Astrocyte (in vitro differentiated cells and primary cell): Measurements from ENCODE around the gene JMJD8. TPM values are rescaled to one million over a fixed set of nuclear protein-coding genes. Genes with fewer than 3 reads are reported as not detected.

ENCODE experiments used
- DNase-seq: peaks from one replicate; pipeline ENCODE4 v3.0.0-alpha.2; 2010; ENCODE audit warnings: low read depth
- FAIRE-seq: peaks from 2 replicates; lab custom pipeline; 2011; peaks lifted over from hg19 to GRCh38; lab: Jason Lieb, UNC
- H2AFZ ChIP-seq: 2 replicates; pipeline ENCODE4 v1.6.0; 2012; ENCODE audit warnings: low read depth, low read length, inconsistent platforms
- H3K27ac ChIP-seq: 2 replicates; pipeline ENCODE4 v1.5.1; 2011; ENCODE audit warnings: low read depth, low read length, inconsistent platforms
- H3K27me3 ChIP-seq: 2 replicates; pipeline ENCODE4 v1.6.0; 2011; ENCODE audit warnings: low read length, inconsistent platforms; ENCODE audit not compliant: insufficient read depth
- H3K36me3 ChIP-seq: 2 replicates; pipeline ENCODE4 v1.5.1; 2011; ENCODE audit warnings: low read length, inconsistent platforms; ENCODE audit not compliant: insufficient read depth
- H3K4me1 ChIP-seq: 2 replicates; pipeline ENCODE4 v1.5.1; 2011; ENCODE audit warnings: low read length, inconsistent platforms; ENCODE audit not compliant: insufficient read depth
- H3K4me2 ChIP-seq: 2 replicates; pipeline ENCODE4 v1.6.0; 2012; ENCODE audit warnings: low read length, inconsistent platforms
- H3K4me3 ChIP-seq: 2 replicates; pipeline ENCODE4 v1.5.1; 2011; ENCODE audit warnings: low read depth, mild to moderate bottlenecking, low read length, inconsistent platforms; ENCODE audit not compliant: insufficient read depth
- H3K79me2 ChIP-seq: 2 replicates; pipeline ENCODE4 v1.6.0; 2012; ENCODE audit warnings: mild to moderate bottlenecking, low read length, inconsistent platforms; ENCODE audit not compliant: insufficient read depth
- H3K9ac ChIP-seq: 2 replicates; pipeline ENCODE4 v1.6.0; 2012; ENCODE audit warnings: mild to moderate bottlenecking, low read length, inconsistent platforms
- H3K9me3 ChIP-seq: 2 replicates; pipeline ENCODE4 v1.5.1; 2012; ENCODE audit warnings: low read depth, mild to moderate bottlenecking, low read length, inconsistent platforms; ENCODE audit not compliant: insufficient read depth
- H4K20me1 ChIP-seq: 2 replicates; pipeline ENCODE4 v1.6.0; 2012; ENCODE audit warnings: low read length, inconsistent platforms; ENCODE audit not compliant: insufficient read depth
- H3K27ac Mint-ChIP-seq: one replicate; pipeline ENCODE4 v1.8.0; 2021; ENCODE audit warnings: mild to moderate bottlenecking, mixed read lengths; ENCODE audit not compliant: unreplicated experiment
- H3K27me3 Mint-ChIP-seq: one replicate; pipeline ENCODE4 v1.8.0; 2021; ENCODE audit warnings: low read depth, mixed read lengths; ENCODE audit not compliant: unreplicated experiment
- H3K36me3 Mint-ChIP-seq: one replicate; pipeline ENCODE4 v1.8.0; 2021; ENCODE audit warnings: low read depth, mixed read lengths; ENCODE audit not compliant: unreplicated experiment
- H3K4me1 Mint-ChIP-seq: one replicate; pipeline ENCODE4 v1.8.0; 2021; ENCODE audit warnings: low read depth, mixed read lengths; ENCODE audit not compliant: unreplicated experiment
- H3K4me3 Mint-ChIP-seq: one replicate; pipeline ENCODE4 v1.8.0; 2021; ENCODE audit warnings: mild to moderate bottlenecking, moderate library complexity, mixed read lengths; ENCODE audit not compliant: unreplicated experiment
- H3K9me3 Mint-ChIP-seq: one replicate; pipeline ENCODE4 v1.8.0; 2021; ENCODE audit warnings: mild to moderate bottlenecking, mixed read lengths; ENCODE audit not compliant: unreplicated experiment
- EZH2 ChIP-seq: IDR thresholded peaks from 2 replicates; pipeline ENCODE4 v1.6.1; 2012; ENCODE audit warnings: mild to moderate bottlenecking, low read length, inconsistent platforms; ENCODE audit not compliant: insufficient read depth
- total RNA-seq: library from RNA; stranded (reverse); gene quantifications from 2 replicates; pipeline ENCODE4 v1.2.1, GENCODE V29; 2021
- TF ChIP-seq, protein P1 (sequence below): IDR thresholded peaks from 2 replicates; pipeline ENCODE4 v1.5.1; 2011; ENCODE audit warnings: low read depth, mild to moderate bottlenecking, inconsistent platforms, low read length, moderate library complexity; ENCODE audit not compliant: insufficient read depth

JMJD8 gene
- total RNA-seq, 1 donor from 2014 or later = 26.8 TPM

DNA sequence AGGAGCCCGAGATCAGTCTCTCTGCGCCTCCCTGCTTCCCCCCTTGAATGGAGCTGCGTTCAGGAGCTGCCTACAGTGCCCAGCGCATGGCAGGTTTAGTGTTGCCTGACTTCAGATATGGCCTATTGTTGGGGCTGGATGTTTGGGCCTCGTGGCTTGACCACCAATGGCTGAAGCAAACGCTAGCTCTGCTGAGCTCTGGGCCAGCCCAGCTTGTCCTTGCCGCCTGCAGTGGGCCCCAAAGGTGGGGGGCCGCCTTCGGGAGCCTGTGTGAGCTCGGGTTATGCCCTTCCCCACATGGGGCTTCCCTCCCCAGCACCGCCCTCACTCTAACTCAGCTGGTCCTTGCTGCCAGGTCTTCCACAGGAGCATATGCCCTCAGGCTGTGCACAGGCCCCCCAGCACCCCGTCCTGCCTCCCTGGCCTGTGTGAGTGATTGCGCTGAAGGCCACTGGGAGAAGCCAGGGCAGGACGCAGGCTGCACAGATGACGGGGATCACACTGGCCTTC is 46.0 kb downstream of the JMJD8 start:
- no peaks in the 10 kb centered on the region for H3K36me3 Mint-ChIP-seq
- no peaks in the 10 kb centered on the region for H3K9me3 Mint-ChIP-seq
- Histone ChIP-seq H3K4me2 (no peak overlapping the region), H3K36me3 (no peaks in the 10 kb centered on the region), H3K9ac (no peak overlapping the region), H3K27ac (no peak overlapping the region), H3K27me3 (no peaks in the 10 kb centered on the region), H3K79me2 (peaks cover 15% of the 10 kb centered on the region), H3K9me3 (no peaks in the 10 kb centered on the region), H2AFZ (no peak overlapping the region), H3K4me1 (peaks cover 8% of the 10 kb centered on the region), H4K20me1 (peaks cover 14% of the 10 kb centered on the region), H3K4me3 (no peak overlapping the region)
- no peaks in the 10 kb centered on the region for H3K27me3 Mint-ChIP-seq
- H3K27ac Mint-ChIP-seq = no peak overlapping the region
- H3K4me3 Mint-ChIP-seq = no peak overlapping the region
- no peak for DNase-seq
- TF ChIP-seq, protein P1, sequence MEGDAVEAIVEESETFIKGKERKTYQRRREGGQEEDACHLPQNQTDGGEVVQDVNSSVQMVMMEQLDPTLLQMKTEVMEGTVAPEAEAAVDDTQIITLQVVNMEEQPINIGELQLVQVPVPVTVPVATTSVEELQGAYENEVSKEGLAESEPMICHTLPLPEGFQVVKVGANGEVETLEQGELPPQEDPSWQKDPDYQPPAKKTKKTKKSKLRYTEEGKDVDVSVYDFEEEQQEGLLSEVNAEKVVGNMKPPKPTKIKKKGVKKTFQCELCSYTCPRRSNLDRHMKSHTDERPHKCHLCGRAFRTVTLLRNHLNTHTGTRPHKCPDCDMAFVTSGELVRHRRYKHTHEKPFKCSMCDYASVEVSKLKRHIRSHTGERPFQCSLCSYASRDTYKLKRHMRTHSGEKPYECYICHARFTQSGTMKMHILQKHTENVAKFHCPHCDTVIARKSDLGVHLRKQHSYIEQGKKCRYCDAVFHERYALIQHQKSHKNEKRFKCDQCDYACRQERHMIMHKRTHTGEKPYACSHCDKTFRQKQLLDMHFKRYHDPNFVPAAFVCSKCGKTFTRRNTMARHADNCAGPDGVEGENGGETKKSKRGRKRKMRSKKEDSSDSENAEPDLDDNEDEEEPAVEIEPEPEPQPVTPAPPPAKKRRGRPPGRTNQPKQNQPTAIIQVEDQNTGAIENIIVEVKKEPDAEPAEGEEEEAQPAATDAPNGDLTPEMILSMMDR = no peak
- TF ChIP-seq EZH2 = no peak
- no peak for FAIRE-seq
- H3K4me1 Mint-ChIP-seq = no peaks in the 10 kb centered on the region

DNA sequence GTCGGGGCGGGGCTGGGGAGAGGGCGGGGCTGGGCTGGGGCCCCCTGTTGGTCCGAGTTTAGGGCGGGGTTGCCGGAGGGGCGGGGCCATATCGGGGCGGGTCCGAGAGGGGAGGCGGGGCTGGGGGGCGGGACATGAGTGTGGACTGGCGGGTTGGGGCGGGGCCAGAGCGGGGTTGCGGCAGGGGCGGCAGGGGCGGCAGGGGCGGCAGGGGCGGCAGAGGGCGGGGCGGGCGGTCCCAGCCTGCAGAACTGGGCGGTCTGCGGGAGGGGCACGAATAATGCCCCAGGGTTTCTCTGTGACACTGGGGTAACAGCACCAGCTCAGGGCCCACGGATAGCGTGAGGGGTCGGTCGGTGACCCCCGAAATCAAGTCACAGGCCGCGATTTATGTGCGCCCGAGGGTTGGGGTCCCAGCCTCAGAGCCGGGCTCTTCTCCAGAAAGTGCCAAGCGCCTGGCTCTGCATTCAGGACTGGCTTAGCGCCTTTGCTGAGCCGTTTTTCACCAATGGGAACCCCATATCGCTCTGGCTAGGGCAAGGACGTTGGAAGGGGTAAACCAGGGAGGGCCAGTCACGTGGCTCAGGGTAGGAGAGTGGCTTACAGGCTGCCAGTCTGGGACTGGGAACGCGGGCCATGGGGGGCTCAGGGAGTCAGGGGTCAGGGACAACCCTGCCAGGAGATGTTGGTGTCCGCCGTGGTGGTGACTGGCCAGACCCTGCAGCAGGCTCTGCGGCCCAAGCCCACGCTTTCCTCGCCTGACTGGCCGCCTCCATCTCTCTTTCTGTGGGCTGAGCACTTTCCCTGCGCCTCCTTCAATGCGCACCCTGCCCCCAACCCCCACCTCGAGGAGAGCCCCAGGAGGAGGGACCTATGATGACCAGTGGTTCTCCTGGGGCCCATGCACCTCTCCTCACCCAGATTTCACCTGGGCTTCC is 46.8 kb downstream of the JMJD8 start:
- Mint-ChIP-seq H3K36me3 (no peaks in the 10 kb centered on the region), H3K27ac (no peak overlapping the region), H3K9me3 (no peaks in the 10 kb centered on the region), H3K4me3 (peak overlapping the region; percentile 88), H3K27me3 (no peaks in the 10 kb centered on the region), H3K4me1 (no peaks in the 10 kb centered on the region)
- Histone ChIP-seq H3K4me3 (peak overlapping the region; percentile 80), H3K9ac (peak overlapping the region; percentile 81), H3K4me1 (peaks cover 6% of the 10 kb centered on the region), H3K27ac (no peak overlapping the region), H3K36me3 (no peaks in the 10 kb centered on the region), H3K9me3 (no peaks in the 10 kb centered on the region), H4K20me1 (peaks cover 14% of the 10 kb centered on the region), H3K4me2 (peak overlapping the region; percentile 90), H3K79me2 (peaks cover 15% of the 10 kb centered on the region), H2AFZ (peak overlapping the region; percentile 98), H3K27me3 (no peaks in the 10 kb centered on the region)
- DNase-seq (peak; percentile 57), FAIRE-seq (no peak)
- no peak for TF ChIP-seq EZH2
- TF ChIP-seq, protein P1 = no peak
